ENCODE measurements around the gene ADK. TPM values are rescaled to one million over a fixed set of nuclear protein-coding genes. Genes with fewer than 3 reads are reported as not detected.

ADK gene
- total RNA-seq, 1 donor from 2014 or later: 13.1 TPM

GRCh38 chr10:74332398-74332797 is 181.4 kb downstream of the ADK start:
- Mint-ChIP-seq H3K36me3 (ENCODE audit: low read depth, unreplicated experiment) (no peaks in the 10 kb centered on the region), H3K27ac (ENCODE audit: unreplicated experiment) (no peak overlapping the region), H3K4me1 (ENCODE audit: unreplicated experiment) (no peaks in the 10 kb centered on the region), H3K27me3 (ENCODE audit: unreplicated experiment) (no peaks in the 10 kb centered on the region), H3K4me3 (ENCODE audit: unreplicated experiment) (no peak overlapping the region), H3K9me3 (ENCODE audit: unreplicated experiment) (no peaks in the 10 kb centered on the region)
- DNase-seq (ENCODE audit: low spot score): no peak
- TF ChIP-seq CTCF (IDR thresholded peaks at IDR 0.05; ENCODE audit: unreplicated experiment): no peak

DNA sequence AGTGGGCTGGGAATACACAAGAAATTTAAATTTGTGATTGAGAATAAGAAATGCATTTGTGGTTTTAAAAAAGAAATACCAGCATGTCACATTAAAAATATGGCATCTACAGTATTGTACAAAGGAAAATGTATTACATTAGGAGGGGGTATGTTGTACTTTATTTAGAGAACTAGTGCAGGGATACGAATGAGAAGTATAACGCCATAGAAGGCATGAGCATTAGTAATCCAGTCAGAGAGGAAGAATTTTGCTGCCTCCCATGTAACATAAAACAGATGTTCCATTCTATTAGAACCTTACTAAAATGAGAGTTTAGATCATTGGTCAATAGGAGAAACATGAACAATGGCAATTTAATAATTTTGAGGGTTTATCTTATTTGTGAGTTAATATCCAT is 182.2 kb downstream of the ADK start:
- H3K4me1 Mint-ChIP-seq (ENCODE audit: unreplicated experiment): no peaks in the 10 kb centered on the region

GRCh38 chr10:74334221-74334620 is 183.2 kb downstream of the ADK start:
- H3K4me1 Mint-ChIP-seq (ENCODE audit: unreplicated experiment): no peaks in the 10 kb centered on the region
- TF ChIP-seq CTCF (IDR thresholded peaks at IDR 0.05; ENCODE audit: unreplicated experiment): no peak
- H3K36me3 Mint-ChIP-seq (ENCODE audit: low read depth, unreplicated experiment): no peaks in the 10 kb centered on the region
- H3K4me3 Mint-ChIP-seq (ENCODE audit: unreplicated experiment): no peak overlapping the region
- no peaks in the 10 kb centered on the region for H3K27me3 Mint-ChIP-seq (ENCODE audit: unreplicated experiment)
- H3K27ac Mint-ChIP-seq (ENCODE audit: unreplicated experiment): no peak overlapping the region
- no peaks in the 10 kb centered on the region for H3K9me3 Mint-ChIP-seq (ENCODE audit: unreplicated experiment)
- no peak for DNase-seq (ENCODE audit: low spot score)

More for the DNA sequence above, 182.2 kb downstream of the ADK start:
- Mint-ChIP-seq H3K27me3 (ENCODE audit: unreplicated experiment) (no peaks in the 10 kb centered on the region), H3K9me3 (ENCODE audit: unreplicated experiment) (no peaks in the 10 kb centered on the region), H3K27ac (ENCODE audit: unreplicated experiment) (no peak overlapping the region), H3K4me3 (ENCODE audit: unreplicated experiment) (no peak overlapping the region), H3K36me3 (ENCODE audit: low read depth, unreplicated experiment) (no peaks in the 10 kb centered on the region)
- no peak for TF ChIP-seq CTCF (IDR thresholded peaks at IDR 0.05; ENCODE audit: unreplicated experiment)
- DNase-seq (ENCODE audit: low spot score): no peak

- Mint-ChIP-seq H3K9me3 (ENCODE audit: unreplicated experiment) (no peaks in the 10 kb centered on the region), H3K27ac (ENCODE audit: unreplicated experiment) (no peak overlapping the region), H3K27me3 (ENCODE audit: unreplicated experiment) (no peaks in the 10 kb centered on the region), H3K36me3 (ENCODE audit: low read depth, unreplicated experiment) (no peaks in the 10 kb centered on the region), H3K4me3 (ENCODE audit: unreplicated experiment) (no peak overlapping the region), H3K4me1 (ENCODE audit: unreplicated experiment) (no peaks in the 10 kb centered on the region)
- no peak for DNase-seq (ENCODE audit: low spot score)
- no peak for TF ChIP-seq CTCF (IDR thresholded peaks at IDR 0.05; ENCODE audit: unreplicated experiment)
Measured at GRCh38 chr10:74335501-74335900, 184.5 kb downstream of the ADK start.

GRCh38 chr10:74337330-74338016 is 186.5 kb downstream of the ADK start:
- no peak for TF ChIP-seq CTCF (IDR thresholded peaks at IDR 0.05; ENCODE audit: unreplicated experiment)
- Mint-ChIP-seq H3K27ac (ENCODE audit: unreplicated experiment) (no peak overlapping the region), H3K9me3 (ENCODE audit: unreplicated experiment) (no peaks in the 10 kb centered on the region), H3K4me1 (ENCODE audit: unreplicated experiment) (no peaks in the 10 kb centered on the region), H3K36me3 (ENCODE audit: low read depth, unreplicated experiment) (no peaks in the 10 kb centered on the region), H3K4me3 (ENCODE audit: unreplicated experiment) (no peak overlapping the region), H3K27me3 (ENCODE audit: unreplicated experiment) (peaks cover under 1% of the 10 kb centered on the region)
- DNase-seq (ENCODE audit: low spot score): no peak

Data from endothelial cell (in vitro differentiated cells).